ENCODE measurements around the gene DSC1. TPM values are rescaled to one million over a fixed set of nuclear protein-coding genes. Genes with fewer than 3 reads are reported as not detected.

Gene DSC1
- polyA plus RNA-seq, 1 of the 3 experiments (the other 2 are of a cell fraction): not detected

GRCh38 chr18:31146809-31147208 lies 15.8 kb downstream of the DSC1 start:
- H3K27me3 ChIP-seq (ENCODE audit: insufficient read depth): no peaks in the 10 kb centered on the region
- H3K79me2 ChIP-seq (ENCODE audit: insufficient read depth): no peaks in the 10 kb centered on the region
- H3K27ac ChIP-seq (ENCODE audit: low read depth in 2 of 2, low read length in 1 of 2): no peak overlapping the region
- TF ChIP-seq NFIC (IDR thresholded peaks at IDR 0.05; ENCODE audit: borderline replicate concordance) (no peak), JUND (IDR thresholded peaks at IDR 0.05) (no peak), GABPA (IDR thresholded peaks at IDR 0.05; ENCODE audit: low read depth) (no peak), SMC3 (IDR thresholded peaks at IDR 0.05; ENCODE audit: low read depth, low read length) (no peak), TCF12 (IDR thresholded peaks at IDR 0.05) (no peak), REST (IDR thresholded peaks at IDR 0.05; ENCODE audit: low read depth, low read length) (no peak), YY1 (IDR thresholded peaks at IDR 0.05; ENCODE audit: low read depth) (no peak), FOSL2 (IDR thresholded peaks at IDR 0.05; ENCODE audit: borderline replicate concordance, low read depth) (no peak)
- ChIA-PET CTCF (no interaction called here), POLR2A (no interaction called here)
- no peak overlapping the region for H2AFZ ChIP-seq (ENCODE audit: low read depth)
- no peaks in the 10 kb centered on the region for H3F3A ChIP-seq (replicated peaks; ENCODE audit: insufficient read depth)
- H3K4me2 ChIP-seq: no peak overlapping the region
- no peaks in the 10 kb centered on the region for H3K9me3 ChIP-seq
- no peaks in the 10 kb centered on the region for H4K20me1 ChIP-seq (ENCODE audit: insufficient read depth)
- no peak for DNase-seq
- no peaks in the 10 kb centered on the region for H3K9me2 ChIP-seq
- H3K36me3 ChIP-seq (replicated peaks in 1 of 2; ENCODE audit: control insufficient read depth in 1 of 2, insufficient read depth in 2 of 2, low read length in 1 of 2): no peaks in the 10 kb centered on the region
- H3K9ac ChIP-seq: no peak overlapping the region
- H3K4me3 ChIP-seq (ENCODE audit: low read depth in 2 of 2, low read length in 1 of 2): no peak overlapping the region
- no peaks in the 10 kb centered on the region for H3K4me1 ChIP-seq (ENCODE audit: control insufficient read depth in 1 of 2, insufficient read depth in 2 of 2, low read depth in 1 of 2, low read length in 1 of 2)

- TF ChIP-seq USF2 (IDR thresholded peaks at IDR 0.05; ENCODE audit: borderline replicate concordance, low read depth, low read length) (no peak), PBX3 (IDR thresholded peaks at IDR 0.05) (no peak), EP300 (IDR thresholded peaks at IDR 0.05; ENCODE audit: borderline replicate concordance in 1 of 2, low read depth in 1 of 2, low read length in 1 of 2) (no peak)
- POLR2A ChIA-PET: interaction anchor here (0.6 kb wide), 1 partner anchor 126 kb away, joined by 3 read pairs; no protein-coding TSS in a partner anchor
- Histone ChIP-seq H3K9ac (no peak overlapping the region), H3K4me2 (no peak overlapping the region), H3K36me3 (replicated peaks in 1 of 2; ENCODE audit: control insufficient read depth in 1 of 2, insufficient read depth in 2 of 2, low read length in 1 of 2) (no peaks in the 10 kb centered on the region), H2AFZ (ENCODE audit: low read depth) (no peak overlapping the region), H4K20me1 (ENCODE audit: insufficient read depth) (no peaks in the 10 kb centered on the region), H3K4me3 (ENCODE audit: low read depth in 2 of 2, low read length in 1 of 2) (no peak overlapping the region), H3F3A (replicated peaks; ENCODE audit: insufficient read depth) (no peaks in the 10 kb centered on the region), H3K79me2 (ENCODE audit: insufficient read depth) (no peaks in the 10 kb centered on the region), H3K9me3 (no peaks in the 10 kb centered on the region), H3K27me3 (ENCODE audit: insufficient read depth) (no peaks in the 10 kb centered on the region), H3K9me2 (no peaks in the 10 kb centered on the region), H3K4me1 (ENCODE audit: control insufficient read depth in 1 of 2, insufficient read depth in 2 of 2, low read depth in 1 of 2, low read length in 1 of 2) (no peaks in the 10 kb centered on the region), H3K27ac (ENCODE audit: low read depth in 2 of 2, low read length in 1 of 2) (no peak overlapping the region)
- CTCF ChIA-PET: no interaction called here
- no peak for DNase-seq
- WGBS (ENCODE audit: low lambda C conversion rate): 19% methylated on average over 3 of the region's 3 CpGs
Observed at GRCh38 chr18:31143025-31143424, 19.6 kb downstream of the DSC1 start.
